COLO668 (cell line): ENCODE data around the gene BAMBI.

ENCODE experiments used
- DNase-seq: peaks from one replicate; lab custom pipeline; 2025; ENCODE audit not compliant: unreplicated experiment; lab: John Stamatoyannopoulos, UW

Gene BAMBI

DNA sequence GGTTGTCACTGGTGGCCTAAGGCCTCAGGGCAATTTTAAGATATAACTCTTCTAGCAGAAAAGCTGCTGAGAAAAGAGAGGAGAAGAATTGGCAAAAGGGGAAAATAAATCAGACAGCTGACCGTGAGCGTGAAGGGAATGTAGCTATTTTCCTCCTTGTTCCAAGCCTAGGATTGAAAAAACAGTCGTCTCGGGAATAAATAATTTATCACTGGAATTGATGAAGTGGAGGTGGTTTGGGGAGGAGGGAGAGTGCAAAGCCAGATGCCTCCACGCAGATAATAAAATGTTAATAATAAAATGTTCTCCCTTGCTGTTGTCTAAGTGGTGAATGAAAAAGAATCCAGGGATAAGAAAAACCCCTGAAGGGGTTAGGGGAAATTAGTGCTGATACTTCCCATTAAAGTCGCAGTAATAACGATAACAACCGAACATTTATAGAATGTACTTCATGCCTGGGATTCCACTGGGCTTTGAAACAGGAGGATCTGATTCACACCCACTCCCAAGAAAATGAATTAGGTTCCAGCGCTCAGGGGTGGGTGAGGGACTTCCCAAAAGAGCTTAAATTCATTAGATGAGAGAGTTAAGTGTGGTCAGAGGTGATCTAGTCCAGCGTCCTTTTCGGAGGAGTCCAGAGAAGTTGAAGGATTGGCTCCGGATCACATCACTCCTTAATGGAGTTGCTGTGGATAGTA lies 27.3 kb downstream of the BAMBI start:
- no peak for DNase-seq

DNA sequence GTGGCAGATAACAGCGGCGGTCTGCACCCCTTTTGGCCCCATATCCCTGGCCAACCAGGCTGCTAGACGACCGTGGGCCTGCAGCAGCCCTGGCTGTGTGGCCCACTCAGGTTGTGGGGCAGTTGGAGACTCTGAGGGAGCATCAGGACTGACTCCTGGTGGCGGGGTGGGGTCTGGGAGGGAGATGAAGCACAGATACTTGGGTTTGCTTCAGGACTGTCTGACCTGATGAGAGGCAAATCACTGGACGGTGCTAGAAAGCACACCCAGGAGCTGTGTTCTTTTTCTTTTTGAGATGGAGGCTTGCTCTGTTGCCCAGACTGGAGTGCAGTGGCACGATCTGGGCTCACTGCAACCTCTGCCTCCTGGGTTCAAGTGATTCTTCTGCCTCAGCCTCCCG lies 28.2 kb downstream of the BAMBI start:
- no peak for DNase-seq

DNA sequence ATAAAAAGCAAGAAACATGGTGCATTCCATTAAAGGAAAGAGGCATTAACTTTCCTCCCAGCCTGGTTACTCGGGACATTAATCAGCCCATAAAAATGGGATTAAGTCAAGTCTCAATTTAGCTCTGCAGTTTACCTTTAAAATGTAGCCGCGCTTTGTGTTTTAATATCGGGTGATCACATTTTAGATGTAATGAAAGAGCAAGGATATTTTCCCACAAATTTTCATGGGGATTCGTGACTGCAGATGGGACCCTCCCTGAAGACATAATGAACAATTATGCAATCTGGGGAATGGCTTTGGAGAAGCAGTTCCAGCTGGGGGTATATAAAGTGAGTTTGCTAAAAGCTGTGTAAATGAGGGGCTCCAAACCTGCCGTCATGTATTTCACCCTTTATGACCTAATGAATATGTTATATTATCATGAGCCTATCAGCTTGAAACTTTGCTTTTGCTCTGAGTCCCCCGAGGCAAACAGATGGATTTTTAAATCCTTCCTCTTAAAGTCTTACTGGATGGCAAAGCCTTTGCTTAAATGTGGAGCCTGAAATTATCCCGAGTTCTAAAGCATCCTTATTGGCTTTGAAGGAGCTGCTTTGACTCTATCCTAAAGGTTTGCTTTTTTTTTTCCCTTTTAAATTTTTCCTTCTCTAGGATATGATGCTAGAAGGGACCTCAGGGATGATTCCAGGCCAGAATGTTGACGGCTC lies 31.8 kb downstream of the BAMBI start:
- DNase-seq, result no peak

DNA sequence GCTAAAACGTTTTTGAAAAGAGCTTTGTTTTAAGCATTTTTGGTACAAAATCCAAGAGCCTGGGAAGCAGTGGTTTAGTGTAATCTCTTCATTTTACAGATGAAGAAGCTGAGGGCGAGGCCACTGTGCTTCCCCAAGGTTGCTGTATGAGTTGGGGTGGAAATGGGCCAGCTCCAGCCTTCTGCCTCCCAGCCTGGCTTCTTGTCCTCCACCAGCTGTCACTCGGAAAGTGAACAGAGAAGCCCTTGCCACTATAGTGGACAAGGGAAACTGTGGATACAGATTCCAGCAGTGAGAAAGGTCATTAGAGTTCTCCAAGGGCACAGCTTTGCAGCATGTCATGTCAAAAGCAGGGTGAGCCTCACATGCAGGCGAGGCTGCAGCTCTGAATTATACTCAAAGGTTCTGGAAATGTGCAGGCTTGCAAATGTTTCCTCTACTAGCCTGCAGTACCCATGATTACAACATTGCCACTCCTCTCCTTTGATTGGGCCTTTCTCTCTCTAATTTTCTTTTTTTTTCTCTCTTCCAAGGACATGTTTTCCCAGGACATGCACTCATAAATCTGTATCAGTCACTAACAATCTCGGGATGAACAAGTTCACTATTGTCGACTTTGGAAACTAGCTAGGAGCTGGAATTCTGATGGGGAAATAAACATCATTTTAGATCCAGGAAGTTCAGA lies 33.0 kb downstream of the BAMBI start:
- DNase-seq, result no peak

DNA sequence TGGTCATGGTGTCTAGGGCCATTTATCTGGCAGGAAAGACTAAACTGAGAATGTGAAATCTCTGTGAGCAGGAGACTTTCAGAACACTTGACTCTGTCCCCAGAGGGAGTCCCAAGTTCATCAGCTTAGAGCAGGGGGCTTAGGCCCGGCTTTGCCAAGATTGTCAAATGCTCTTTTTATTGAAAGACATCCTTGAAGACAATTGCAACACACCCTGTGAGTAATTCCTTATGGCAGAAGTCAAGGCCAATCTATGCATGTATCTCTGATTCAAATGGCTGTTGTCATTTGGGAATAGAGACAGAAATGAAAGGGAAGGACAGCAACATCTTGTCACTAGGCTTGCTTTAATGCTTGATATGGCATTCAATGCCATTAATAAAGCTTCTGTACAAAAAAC lies 33.7 kb downstream of the BAMBI start:
- no peak for DNase-seq

DNA sequence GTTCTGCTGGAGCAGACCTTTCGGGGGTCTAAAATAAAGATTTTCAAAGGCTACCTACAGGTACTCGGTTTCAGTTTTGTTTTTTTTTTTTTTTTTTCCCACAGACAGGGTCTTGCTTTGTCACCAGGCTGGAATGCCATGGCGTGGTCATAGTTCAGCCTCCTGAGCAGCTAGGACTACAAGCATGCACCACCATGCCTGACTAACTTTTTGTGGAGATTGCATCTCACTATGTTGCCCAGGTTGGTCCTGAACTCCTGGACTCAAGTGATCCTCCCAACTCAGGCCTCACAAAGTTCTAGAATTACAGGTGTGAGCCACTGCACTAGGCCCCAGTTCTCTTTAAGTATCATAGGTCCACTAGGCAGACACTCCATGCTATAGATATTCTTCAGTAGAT lies 34.5 kb downstream of the BAMBI start:
- DNase-seq, result no peak

DNA sequence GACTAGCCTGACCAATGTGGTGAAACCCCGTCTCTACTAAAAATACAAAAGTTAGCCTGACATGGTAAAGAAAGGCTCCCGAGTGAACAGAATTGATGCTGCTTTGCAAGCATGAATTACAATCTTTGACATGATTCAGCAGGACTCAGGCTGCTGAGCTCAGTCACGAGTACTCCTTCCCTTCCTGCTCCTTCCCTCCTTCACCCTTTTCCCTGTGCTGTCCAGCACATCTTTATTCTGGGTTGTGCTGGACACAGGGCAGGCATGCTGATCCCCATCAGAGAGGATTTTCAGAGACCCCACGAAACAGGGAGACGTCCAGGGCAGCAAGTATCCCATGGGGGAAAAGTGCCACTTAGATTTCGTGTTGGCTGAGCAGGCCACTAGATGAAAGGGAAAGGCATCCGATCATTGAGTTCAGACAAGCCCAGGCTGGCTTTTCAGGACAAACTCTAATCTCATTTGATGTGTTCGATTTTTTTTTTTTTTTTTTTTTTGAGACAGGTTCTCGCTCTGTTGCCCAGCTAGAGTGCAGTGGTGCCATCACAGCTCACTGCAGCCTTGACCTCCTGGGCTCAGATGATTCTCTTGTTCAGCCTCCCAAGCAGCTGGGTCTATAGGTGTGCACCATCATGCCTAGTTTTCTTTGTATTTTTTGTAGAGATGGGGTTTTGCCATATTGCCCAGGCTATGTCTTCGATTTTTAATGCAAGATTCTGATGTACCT lies 36.5 kb downstream of the BAMBI start:
- DNase-seq, result no peak

DNA sequence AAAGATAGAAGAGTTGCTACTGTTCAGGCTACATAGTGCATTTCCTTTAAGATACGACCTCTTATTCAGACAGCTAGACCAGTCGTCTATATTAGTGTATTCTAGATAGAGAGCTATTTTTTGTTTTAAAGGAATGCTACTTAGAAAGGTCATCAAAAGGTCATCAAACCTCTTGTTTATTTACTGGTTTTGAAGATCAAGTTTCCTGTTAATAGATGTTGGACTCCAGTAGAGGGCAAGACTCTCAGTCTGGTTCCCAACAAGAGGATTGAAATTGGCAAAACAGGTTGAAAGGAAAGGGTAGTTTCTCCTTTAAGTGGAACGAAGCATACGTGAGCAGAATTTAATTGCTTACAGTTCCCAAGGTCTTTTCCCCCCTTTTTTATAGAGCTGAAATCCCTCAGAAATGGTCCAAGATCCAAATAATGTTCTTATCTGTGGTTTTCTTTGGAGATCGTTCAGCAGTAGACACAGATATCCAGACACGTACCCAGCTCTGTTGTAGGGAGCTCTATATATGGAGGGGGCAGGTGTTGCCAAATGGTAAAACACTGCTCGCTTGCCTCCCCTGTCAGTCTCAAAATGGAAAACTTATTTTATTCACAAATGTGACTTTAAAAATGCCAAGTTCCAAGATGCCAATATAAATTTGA lies 37.2 kb downstream of the BAMBI start:
- DNase-seq, result no peak

DNA sequence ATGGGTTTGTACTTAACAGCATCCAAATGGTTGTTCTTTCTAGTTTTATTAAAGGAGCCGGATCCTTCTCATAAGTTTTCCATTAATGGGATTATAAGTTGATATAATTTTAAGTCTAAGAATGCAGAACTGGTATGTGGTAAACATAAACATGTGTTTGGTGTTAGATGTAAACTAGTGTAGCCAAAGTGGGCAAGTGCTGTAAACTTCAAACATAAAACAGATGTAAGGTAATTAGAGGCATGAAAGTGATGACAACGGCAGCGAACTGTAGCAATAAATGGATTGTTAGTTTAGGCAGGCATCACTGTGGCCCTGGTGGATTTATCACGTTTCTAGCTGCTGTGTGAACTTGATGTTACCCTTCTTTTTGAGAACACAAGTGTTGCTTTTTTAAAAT lies 37.9 kb downstream of the BAMBI start:
- no peak for DNase-seq

DNA sequence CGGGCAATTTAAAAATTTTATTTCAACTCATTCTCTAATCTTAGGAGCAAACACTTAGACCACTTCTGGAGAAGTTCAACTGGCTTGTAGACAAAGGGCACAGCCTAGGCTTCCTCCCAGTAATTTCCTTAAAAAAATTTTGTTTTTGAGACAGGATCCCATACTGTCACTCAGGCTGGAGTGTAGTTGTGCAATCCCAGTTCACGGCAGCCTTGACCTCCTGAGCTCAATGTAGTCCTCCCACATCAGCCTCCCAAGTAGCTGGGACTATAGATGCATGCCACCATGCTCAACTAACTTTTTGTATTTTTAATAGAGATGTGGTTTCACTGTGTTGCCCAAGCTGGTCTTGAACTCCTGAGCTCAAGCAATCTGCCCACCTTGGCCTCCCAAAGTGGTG lies 38.4 kb downstream of the BAMBI start:
- no peak for DNase-seq

DNA sequence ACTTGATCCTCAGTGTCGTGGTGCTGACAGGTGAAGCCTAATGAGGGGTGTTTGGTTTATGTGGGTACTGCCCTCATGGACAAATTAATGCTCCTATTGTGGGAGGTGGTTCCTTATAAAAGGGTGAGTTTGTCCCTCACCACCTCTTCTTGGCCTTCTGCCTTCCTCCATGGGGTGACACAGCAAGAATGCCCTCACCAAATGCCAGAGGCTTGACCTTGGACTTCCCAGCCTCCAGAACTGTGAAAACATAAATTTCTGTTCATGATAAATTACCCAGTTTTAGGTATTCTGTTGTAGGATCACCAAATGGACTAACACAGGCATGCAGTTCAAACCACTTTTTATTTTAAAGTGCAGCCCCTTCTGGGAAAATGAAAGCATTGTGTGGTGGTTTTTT lies 39.4 kb downstream of the BAMBI start:
- no peak for DNase-seq

DNA sequence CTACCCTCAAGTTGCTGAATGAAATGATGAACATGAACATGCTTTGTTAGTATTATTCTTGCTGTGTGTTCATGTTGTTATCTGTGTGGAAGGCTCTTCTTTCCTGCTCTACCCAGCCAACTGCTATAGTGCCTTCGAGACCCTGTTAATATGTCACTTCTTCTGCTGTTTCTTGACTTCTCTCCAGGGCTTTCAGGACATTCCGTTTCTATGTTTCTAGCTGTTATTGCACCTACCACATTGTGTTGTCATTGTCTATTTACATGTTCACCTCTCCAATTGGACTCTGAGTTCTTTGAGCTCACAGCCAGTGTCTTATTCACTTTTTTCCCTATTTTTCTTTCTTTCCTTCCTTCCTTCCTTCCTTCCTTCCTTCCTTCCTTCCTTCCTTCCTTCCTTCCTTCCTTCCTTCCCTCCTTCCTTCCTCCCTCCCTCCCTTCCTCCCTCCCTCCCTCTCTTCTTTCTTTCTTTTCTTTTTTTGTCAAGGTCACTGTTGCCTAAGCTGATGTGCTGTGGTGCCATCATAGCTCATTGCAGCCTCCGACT lies 40.4 kb downstream of the BAMBI start:
- DNase-seq, result no peak

DNA sequence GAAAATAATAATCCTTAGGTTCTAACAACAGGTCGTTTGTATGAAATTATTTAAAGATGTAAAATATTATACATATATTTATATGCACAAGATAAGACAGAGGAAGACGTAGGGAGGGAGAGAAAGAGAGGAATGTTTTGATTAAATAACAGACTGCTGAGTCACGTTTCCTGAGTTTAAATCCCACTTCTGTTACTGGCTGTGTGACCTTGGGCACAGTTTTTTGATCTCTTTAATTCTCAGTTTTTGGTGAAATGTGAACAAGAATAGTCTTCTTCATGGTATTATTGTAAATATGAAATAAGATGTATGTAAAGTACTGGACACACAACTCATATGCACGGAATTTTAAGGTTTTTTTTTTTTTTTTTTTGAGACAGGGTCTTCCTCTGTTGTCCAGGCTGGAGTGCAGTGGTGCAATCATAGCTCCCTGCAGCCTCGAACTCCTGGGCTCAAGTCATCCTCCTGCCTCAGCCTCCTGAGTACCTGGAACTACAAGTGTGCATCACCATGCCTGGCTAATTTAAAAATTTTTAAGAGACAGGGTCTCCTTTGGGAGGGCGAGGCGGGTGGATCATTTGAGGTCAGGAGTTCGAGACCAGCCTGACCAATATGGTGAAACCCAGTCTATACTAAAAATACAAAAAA lies 42.6 kb downstream of the BAMBI start:
- DNase-seq, result no peak

DNA sequence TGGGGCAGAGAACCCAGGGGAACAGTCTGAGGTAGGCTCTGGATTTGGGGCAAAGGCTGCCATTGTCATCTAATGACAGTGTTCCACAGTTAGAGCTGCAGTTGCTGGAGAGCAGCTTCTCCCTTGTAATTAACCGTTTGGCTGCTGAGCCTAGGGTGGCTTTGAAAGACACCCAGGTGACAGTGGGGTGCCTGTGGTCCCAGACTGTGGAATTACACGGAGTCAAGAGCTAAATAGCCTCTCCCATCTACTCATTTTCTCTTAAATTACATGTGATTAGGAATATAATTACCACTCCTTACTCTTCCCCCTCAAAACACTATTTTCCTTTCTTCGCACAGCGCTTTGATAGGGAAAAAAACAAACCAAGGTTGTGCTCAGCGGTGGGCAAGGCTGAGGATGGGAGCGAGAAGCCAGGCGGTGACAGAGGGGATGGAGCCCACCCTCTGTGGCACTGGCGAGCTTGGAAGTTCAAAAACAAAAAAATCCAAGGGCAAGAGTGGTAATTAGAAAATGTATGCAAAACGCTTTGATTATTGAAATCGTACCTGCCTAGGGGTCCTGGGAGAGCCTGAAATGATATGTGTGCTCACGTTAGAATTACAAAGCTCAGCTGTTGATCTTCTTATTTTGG lies 44.1 kb downstream of the BAMBI start:
- DNase-seq, result no peak

DNA sequence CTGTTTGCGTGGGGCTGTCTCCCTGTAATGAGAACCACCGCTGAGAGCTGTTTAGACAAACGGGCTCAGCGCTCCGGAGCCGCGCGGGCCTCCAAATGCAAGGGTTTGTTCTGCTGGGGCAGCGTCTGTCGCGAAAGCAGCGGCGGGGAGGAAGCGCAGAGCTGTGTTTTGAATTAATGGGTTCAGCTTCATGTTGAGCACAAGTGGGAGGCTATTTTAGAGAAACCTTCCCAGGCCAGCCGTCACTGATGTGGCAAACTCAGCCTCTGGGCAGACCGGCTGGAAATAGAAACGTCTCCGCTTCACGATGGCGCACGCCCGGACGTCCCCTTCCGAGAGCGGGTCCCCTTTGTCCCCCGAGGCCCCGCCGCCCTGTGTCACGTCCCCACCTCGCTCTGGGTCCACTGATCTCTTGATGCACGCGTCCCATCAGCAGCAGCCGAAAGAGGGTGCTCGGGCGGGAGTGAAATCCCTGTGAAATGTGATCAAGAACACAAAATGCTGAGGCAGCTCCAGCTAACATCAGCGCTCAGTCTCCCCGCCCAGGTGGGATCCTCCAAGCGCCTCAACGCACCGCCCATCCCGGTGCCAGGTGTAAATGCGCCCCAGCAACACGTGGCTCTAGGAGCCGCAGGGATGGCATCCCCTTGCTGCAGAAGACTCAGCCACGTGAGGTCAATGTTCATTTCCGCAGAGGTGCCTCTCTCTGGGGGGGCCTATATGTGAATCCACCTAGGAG lies 44.9 kb downstream of the BAMBI start:
- DNase-seq, result peak; percentile 72

DNA sequence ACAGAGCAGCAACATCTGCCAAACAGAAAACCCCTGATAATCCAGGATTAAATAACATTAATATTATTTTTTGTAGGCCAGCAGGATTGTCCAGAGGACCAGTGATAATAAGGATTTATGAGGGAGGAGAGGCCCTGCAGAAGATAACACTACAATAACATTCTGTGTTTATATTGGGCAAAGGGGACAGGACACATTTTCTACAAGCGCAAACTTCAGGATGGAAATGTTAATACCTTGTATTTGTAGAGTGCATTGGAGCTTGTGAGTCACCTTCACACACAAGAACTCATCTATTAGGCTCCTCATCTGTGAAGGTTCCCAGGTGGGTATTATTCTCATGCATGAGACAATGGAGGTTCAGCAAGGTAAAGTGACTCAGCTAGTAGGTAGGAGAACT lies 51.0 kb downstream of the BAMBI start:
- DNase-seq, result no peak

DNA sequence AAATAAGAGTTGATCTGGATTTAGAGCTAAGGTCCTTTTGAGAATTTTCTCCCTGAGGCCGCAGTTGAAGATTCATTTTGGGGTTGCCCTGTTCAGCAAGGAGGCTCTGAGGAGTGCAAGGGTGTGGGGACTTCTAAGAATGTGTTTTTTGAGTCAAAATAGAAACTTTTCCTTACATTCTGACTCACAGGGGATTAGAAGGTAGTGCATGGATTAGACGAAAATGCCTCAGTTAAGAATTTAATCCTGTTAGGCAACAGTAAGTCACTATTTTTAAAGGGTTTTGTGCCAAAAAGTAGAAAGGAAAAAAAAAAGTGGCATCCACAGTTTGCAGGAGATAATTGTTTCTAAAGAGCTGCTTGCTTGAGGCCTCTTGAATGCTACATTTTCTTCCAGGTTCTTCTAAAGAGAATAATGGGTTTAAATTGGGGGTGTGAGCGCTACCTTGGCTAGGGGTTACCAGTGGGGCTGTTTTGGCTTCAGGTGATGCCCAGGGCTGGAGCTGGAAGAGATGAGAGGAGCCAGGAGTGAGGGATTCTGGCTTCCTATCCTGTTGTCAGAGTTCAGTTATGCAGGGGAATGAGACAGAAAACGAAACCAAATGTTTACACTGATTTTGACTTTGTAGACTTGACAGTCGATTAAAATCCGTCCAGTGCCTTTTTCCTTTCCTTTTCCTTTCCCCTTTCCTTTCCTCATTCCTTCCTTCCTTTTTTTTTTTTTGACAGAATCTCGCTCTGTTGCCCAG lies 52.9 kb downstream of the BAMBI start:
- DNase-seq, result no peak

DNA sequence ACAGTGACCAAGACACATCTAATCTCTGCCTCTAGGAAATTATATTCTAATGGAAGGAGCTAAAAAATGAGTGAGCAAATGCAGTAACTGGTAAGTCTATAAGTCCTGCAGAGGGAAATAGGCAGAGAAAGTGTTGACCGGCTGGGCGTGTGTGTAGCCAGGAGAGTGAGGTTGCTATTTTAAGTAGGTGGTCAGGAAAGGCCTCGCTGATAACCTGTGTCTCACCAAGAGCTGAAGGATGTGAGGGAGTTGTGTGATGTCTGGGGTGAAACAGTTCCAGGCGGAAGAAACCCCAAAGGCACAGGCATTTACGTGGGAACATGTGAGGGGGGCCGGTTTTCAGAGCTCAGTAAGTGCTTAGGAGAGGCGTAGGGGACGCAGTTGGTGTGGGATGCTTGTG lies 54.8 kb downstream of the BAMBI start:
- no peak for DNase-seq
